ENCODE measurements around the gene ATP8B1. TPM values are rescaled to one million over a fixed set of nuclear protein-coding genes. Genes with fewer than 3 reads are reported as not detected.
A peak's percentile ranks its signal among the peaks of the same experiment; 100 is the strongest.

ATP8B1 gene
- polyA plus RNA-seq, 2 of the 4 experiments (the other 2 are of a cell fraction), result 7.1 to 23.4 TPM

DNA sequence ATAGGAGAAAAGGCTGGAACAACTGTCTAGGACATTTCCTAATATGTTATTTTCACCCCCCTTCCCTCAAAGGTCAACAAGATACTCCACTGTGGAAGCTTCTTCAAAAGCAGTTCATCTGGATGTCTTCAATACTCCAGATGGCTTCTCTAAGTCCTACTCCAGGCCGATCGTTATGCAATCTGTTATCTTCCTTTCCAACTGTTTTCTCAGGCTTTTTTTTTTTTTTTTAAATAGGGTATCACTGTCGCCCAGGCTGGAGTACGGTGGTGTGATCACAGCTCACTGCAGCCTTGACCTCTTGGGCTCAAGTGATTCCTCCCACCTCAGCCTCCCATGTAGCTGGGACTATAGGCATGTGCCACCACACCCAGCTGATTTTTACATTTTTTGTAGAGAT lies 26.3 kb downstream of the ATP8B1 start:
- H3K4me2 ChIP-seq, result no peak overlapping the region; the same call in 2 of the 3 replicates
- ChIA-PET CTCF (interaction anchor here (2.0 kb wide), 1 partner anchor 147 kb away, joined by 4 read pairs; no protein-coding TSS in a partner anchor), POLR2A (no interaction called here)
- H3K9me3 ChIP-seq, result no peaks in the 10 kb centered on the region
- no peak for FAIRE-seq
- DNase-seq (ENCODE audit: low read depth in 1 of 2, low spot score in 1 of 2), result no peak
- peak overlapping the region in 1 of 2 experiments; percentile 62; a peak in 1 of 6 replicates for H3K27ac ChIP-seq
- H3K4me1 ChIP-seq, result peaks cover 85% of the 10 kb centered on the region
- WGBS (ENCODE audit: missing lambda C conversion rate), result 89% methylated on average over 4 of the region's 4 CpGs
- no peak overlapping the region for H3K4me3 ChIP-seq
- ATAC-seq, result no peak
- TF ChIP-seq MAX (IDR thresholded peaks at IDR 0.05), result no peak
- no peak for TF ChIP-seq EP300 (IDR thresholded peaks at IDR 0.05)
- no peak for TF ChIP-seq SREBF2 (IDR thresholded peaks at IDR 0.05)
- TF ChIP-seq HEYL (CRISPR knock-in tag; IDR thresholded peaks at IDR 0.05), result no peak
- TF ChIP-seq ZNF302 (CRISPR knock-in tag; IDR thresholded peaks at IDR 0.05), result no peak
- no peak for TF ChIP-seq RAD21 (conservative IDR thresholded peaks at IDR 0.05 in 1 of 2, IDR thresholded peaks at IDR 0.05 in 1 of 2)
- TF ChIP-seq NR3C1 (IDR thresholded peaks at IDR 0.05), result no peak
- TF ChIP-seq, protein P1, sequence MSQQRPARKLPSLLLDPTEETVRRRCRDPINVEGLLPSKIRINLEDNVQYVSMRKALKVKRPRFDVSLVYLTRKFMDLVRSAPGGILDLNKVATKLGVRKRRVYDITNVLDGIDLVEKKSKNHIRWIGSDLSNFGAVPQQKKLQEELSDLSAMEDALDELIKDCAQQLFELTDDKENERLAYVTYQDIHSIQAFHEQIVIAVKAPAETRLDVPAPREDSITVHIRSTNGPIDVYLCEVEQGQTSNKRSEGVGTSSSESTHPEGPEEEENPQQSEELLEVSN (IDR thresholded peaks at IDR 0.05; ENCODE audit: borderline replicate concordance, low read depth), result no peak
- no peak for TF ChIP-seq MAFK (IDR thresholded peaks at IDR 0.05; ENCODE audit: partially characterized antibody)
- TF ChIP-seq EHMT2 (IDR thresholded peaks at IDR 0.05; ENCODE audit: low read depth), result no peak

DNA sequence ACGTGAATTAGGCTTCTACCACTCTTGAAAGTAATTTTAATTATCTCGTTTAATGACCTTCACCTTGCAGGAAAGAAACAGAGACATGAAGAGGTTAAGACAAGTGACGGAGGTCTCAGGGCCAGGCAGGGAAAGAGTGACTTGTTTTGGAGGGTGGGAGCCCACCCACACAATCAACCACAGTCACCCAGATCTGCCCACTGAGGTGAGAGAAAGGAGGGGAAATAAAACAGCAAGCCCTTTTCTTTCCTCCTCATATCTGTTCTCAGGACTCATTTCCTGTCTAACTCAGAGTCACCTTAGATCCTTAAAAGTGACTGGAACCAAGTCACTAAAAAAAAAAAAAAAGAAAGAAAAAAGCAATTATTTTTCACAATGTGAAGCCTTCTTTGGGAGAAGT lies 26.8 kb downstream of the ATP8B1 start:
- Histone ChIP-seq H3K4me3 (no peak overlapping the region), H3K9me3 (no peaks in the 10 kb centered on the region), H3K4me2 (peak overlapping the region; percentile 27; the same call in 2 of the 3 replicates), H3K4me1 (peaks cover 85% of the 10 kb centered on the region), H3K27ac (peak overlapping the region in 1 of 2 experiments; percentile 62; a peak in 3 of 6 replicates)
- no peak for DNase-seq (ENCODE audit: low read depth in 1 of 2, low spot score in 1 of 2)
- FAIRE-seq, result no peak
- ChIA-PET POLR2A (no interaction called here), CTCF (no interaction called here)
- WGBS (ENCODE audit: missing lambda C conversion rate), result 81% methylated on average over 3 of the region's 3 CpGs
- ATAC-seq, result no peak
- no peak for TF ChIP-seq ZC3H11A (IDR thresholded peaks at IDR 0.05)
- no peak for TF ChIP-seq POLR2A (IDR thresholded peaks at IDR 0.05; ENCODE audit: low read length)
- TF ChIP-seq POLR2AphosphoS2 (conservative IDR thresholded peaks at IDR 0.05; ENCODE audit: low read length), result no peak
- TF ChIP-seq CEBPB (IDR thresholded peaks at IDR 0.05), result no peak
- no peak for TF ChIP-seq NPAS2 (CRISPR knock-in tag; IDR thresholded peaks at IDR 0.05; ENCODE audit: borderline replicate concordance)
- no peak for TF ChIP-seq ZNF302 (CRISPR knock-in tag; IDR thresholded peaks at IDR 0.05)
- no peak for TF ChIP-seq FOSB (CRISPR knock-in tag; IDR thresholded peaks at IDR 0.05)
- no peak for TF ChIP-seq HES2 (IDR thresholded peaks at IDR 0.05)
- no peak for TF ChIP-seq HMGXB4 (CRISPR knock-in tag; IDR thresholded peaks at IDR 0.05; ENCODE audit: borderline replicate concordance)
- TF ChIP-seq USF2 (IDR thresholded peaks at IDR 0.05), result no peak
- TF ChIP-seq PHF8 (IDR thresholded peaks at IDR 0.05; ENCODE audit: borderline replicate concordance, low read depth), result no peak

DNA sequence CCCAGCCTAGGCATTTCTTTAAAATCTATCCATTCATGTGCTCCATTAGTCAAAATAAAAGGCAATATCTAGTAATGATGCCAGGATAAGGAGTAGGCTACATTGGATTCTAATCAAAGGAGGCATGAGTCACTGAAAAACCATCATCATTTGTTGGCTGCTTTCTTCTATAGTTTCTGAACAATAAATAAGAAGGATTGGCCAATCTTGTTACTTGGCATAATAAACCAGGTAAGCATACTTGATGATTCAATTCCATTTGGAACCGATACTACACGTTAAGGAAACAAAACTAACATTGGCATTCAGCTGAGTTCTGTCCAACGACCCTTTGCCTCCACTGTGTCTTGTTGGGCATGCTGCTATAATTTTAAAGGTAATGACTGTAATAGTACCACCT lies 27.2 kb downstream of the ATP8B1 start:
- ChIA-PET POLR2A (no interaction called here), CTCF (no interaction called here)
- H3K9me3 ChIP-seq, result no peaks in the 10 kb centered on the region
- TF ChIP-seq MAZ (IDR thresholded peaks at IDR 0.05; ENCODE audit: borderline replicate concordance, low read depth, low read length), result no peak
- TF ChIP-seq NR3C1 (IDR thresholded peaks at IDR 0.05), result no peak
- TF ChIP-seq CBX8 (IDR thresholded peaks at IDR 0.05), result no peak
- TF ChIP-seq FOSB (CRISPR knock-in tag; IDR thresholded peaks at IDR 0.05), result no peak
- no peak for TF ChIP-seq POLR2A (IDR thresholded peaks at IDR 0.05; ENCODE audit: low read length)
- TF ChIP-seq REST (IDR thresholded peaks at IDR 0.05), result no peak
- no peak for TF ChIP-seq HES2 (IDR thresholded peaks at IDR 0.05)
- no peak for TF ChIP-seq ZNF302 (CRISPR knock-in tag; IDR thresholded peaks at IDR 0.05)
- peak overlapping the region; percentile 27; the same call in 2 of the 3 replicates for H3K4me2 ChIP-seq
- H3K27ac ChIP-seq, result peak overlapping the region in 1 of 2 experiments; percentile 62; a peak in 3 of 6 replicates
- H3K4me1 ChIP-seq, result peaks cover 85% of the 10 kb centered on the region
- WGBS (ENCODE audit: missing lambda C conversion rate), result 59% methylated on average over 3 of the region's 3 CpGs
- FAIRE-seq, result no peak
- no peak overlapping the region for H3K4me3 ChIP-seq
- ATAC-seq, result no peak
- DNase-seq (ENCODE audit: low read depth in 1 of 2, low spot score in 1 of 2), result no peak

All from A549 (cell line).